HepG2 (cell line): ENCODE results near the gene FRMD3. TPM values are rescaled to one million over a fixed set of nuclear protein-coding genes. Genes with fewer than 3 reads are reported as not detected.

Experiments used
- ATAC-seq: fragments of 200-7000 bp; cut with Tn5 transposase; 3 replicates; pipeline ENCODE4 v1.9.1; 2020; ENCODE audit warnings: mild to moderate bottlenecking, moderate library complexity
- BruUV-seq: library from RNA; stranded (reverse); fragments of 400-500 nt; replicated peaks from 2 replicates; lab custom pipeline; 2021; lab: Mats Ljungman, UMichigan
- CTCF ChIA-PET: fragments of 300-600 bp; formaldehyde crosslinking; extraction: SDS; loops from one replicate; lab custom pipeline; 2021; ENCODE audit warnings: low total read pairs, inconsistent platforms, low intra/inter-chr PET ratio; lab: Yijun Ruan, JAX
- POLR2A ChIA-PET: fragments of 350-600 bp; sonication (Branson Sonifier 250); formaldehyde crosslinking; loops from one replicate; lab custom pipeline; 2020; ENCODE audit warnings: antibody characterized with exemption, inconsistent platforms; lab: Yijun Ruan, JAX
- DNase-seq: peaks from one replicate; pipeline ENCODE4 v3.0.0-alpha.2; 2015; ENCODE audit warnings: low spot score
- FAIRE-seq: peaks from 3 replicates; lab custom pipeline; 2011; peaks lifted over from hg19 to GRCh38; lab: Jason Lieb, UNC
- H2AFZ ChIP-seq: one replicate; pipeline ENCODE4 v1.6.1; 2011; ENCODE audit warnings: low read length, inconsistent platforms
- H3K27ac ChIP-seq: fragments of 300-600 bp; 3 replicates; pipeline ENCODE4 v1.8.0; 2011; ENCODE audit warnings: mixed run types, mild to moderate bottlenecking, mixed read lengths, low read length, inconsistent platforms; ENCODE audit not compliant: insufficient read depth; ENCODE audit errors: extremely low read length
- H3K27me3 ChIP-seq, 2 experiments: fragments of 200-600 bp in 1 of 2; 2 replicates in 1 of 2; 3 replicates in 1 of 2; pipeline versions ENCODE4 v1.6.0 to v1.8.0; 2011; ENCODE audit warnings: low read length in 2 of 2, mild to moderate bottlenecking in 2 of 2, moderate library complexity in 2 of 2, inconsistent platforms in 1 of 2; ENCODE audit not compliant: insufficient read depth in 2 of 2, control insufficient read depth in 1 of 2
- H3K36me3 ChIP-seq, 2 experiments: fragments of 200-600 bp in 1 of 2; replicated peaks in 1 of 2; 2 replicates in 1 of 2; 3 replicates in 1 of 2; pipeline versions ENCODE4 v1.5.1 to v1.8.0; 2011; ENCODE audit warnings: low read length in 2 of 2, inconsistent platforms in 1 of 2; ENCODE audit not compliant: insufficient read depth in 2 of 2, control insufficient read depth in 1 of 2
- H3K4me1 ChIP-seq: 2 replicates; pipeline ENCODE4 v1.5.1; 2012; ENCODE audit warnings: low read length, inconsistent platforms; ENCODE audit not compliant: insufficient read depth
- H3K4me2 ChIP-seq: 2 replicates; pipeline ENCODE4 v1.6.0; 2011; ENCODE audit warnings: low read depth, low read length, inconsistent platforms
- H3K4me3 ChIP-seq, 3 experiments: fragments of 200-600 bp in 1 of 3; sonication (generic), shearing (Covaris generic) in 1 of 3; replicated peaks in 1 of 3; 2 replicates each; pipeline ENCODE4 v1.5.1; 2011 to 2016; ENCODE audit warnings: low read length in 3 of 3, inconsistent platforms in 2 of 3, low read depth in 2 of 3, mild to moderate bottlenecking in 2 of 3, control low read depth in 1 of 3, mixed read lengths in 1 of 3; ENCODE audit not compliant: insufficient read depth in 1 of 3
- H3K79me2 ChIP-seq: one replicate; pipeline ENCODE4 v1.6.1; 2011; ENCODE audit warnings: low read length, inconsistent platforms; ENCODE audit not compliant: insufficient read depth
- H3K9ac ChIP-seq: 2 replicates; pipeline ENCODE4 v1.6.0; 2011; ENCODE audit warnings: mild to moderate bottlenecking, low read depth, low read length, inconsistent platforms; ENCODE audit not compliant: insufficient read depth
- H3K9me3 ChIP-seq: 2 replicates; pipeline ENCODE4 v1.5.1; 2012; ENCODE audit warnings: mild to moderate bottlenecking, low read length
- H4K20me1 ChIP-seq: 2 replicates; pipeline ENCODE4 v1.6.0; 2011; ENCODE audit warnings: inconsistent platforms, mild to moderate bottlenecking, low read length, moderate library complexity; ENCODE audit not compliant: insufficient read depth
- ATF7-NPFF ChIP-seq: sonication (generic); formaldehyde crosslinking; IDR thresholded peaks from 2 replicates; pipeline ENCODE4 v1.8.1; 2023; ENCODE audit warnings: mild to moderate bottlenecking, low read depth, missing genetic modification reagents, moderate library complexity
- ATM ChIP-seq: fragments of 450-650 bp; IDR thresholded peaks from 2 replicates; pipeline ENCODE4 v1.7.1; 2017; ENCODE audit warnings: mild to moderate bottlenecking, borderline replicate concordance
- ATRX ChIP-seq: sonication (generic); formaldehyde crosslinking; IDR thresholded peaks from 2 replicates; pipeline ENCODE4 v1.4.0; 2020; ENCODE audit warnings: missing genetic modification reagents, borderline replicate concordance
- JUN ChIP-seq: sonication (generic); formaldehyde crosslinking; IDR thresholded peaks from 2 replicates; pipeline ENCODE4 v1.4.0; 2020; ENCODE audit warnings: mild to moderate bottlenecking, missing genetic modification reagents
- JUNB ChIP-seq: sonication (generic); formaldehyde crosslinking; IDR thresholded peaks from 2 replicates; pipeline ENCODE4 v1.8.0; 2022; ENCODE audit warnings: missing genetic modification reagents, mild to moderate bottlenecking, borderline replicate concordance
- RORA ChIP-seq: sonication (generic); formaldehyde crosslinking; IDR thresholded peaks from 2 replicates; pipeline ENCODE4 v1.5.0; 2020; ENCODE audit warnings: mild to moderate bottlenecking, missing genetic modification reagents, moderate library complexity
- SPEN ChIP-seq: sonication (generic); formaldehyde crosslinking; IDR thresholded peaks from 2 replicates; pipeline ENCODE4 v1.5.1; 2020; ENCODE audit warnings: low read depth, mild to moderate bottlenecking, missing genetic modification reagents
- SUZ12 ChIP-seq: fragments of 150-350 bp; IDR thresholded peaks from 2 replicates; pipeline ENCODE4 v1.6.1; 2014; ENCODE audit warnings: low read depth, low read length
- YEATS4 ChIP-seq: sonication (generic); formaldehyde crosslinking; IDR thresholded peaks from 2 replicates; pipeline ENCODE4 v1.4.0; 2020; ENCODE audit warnings: missing genetic modification reagents, borderline replicate concordance
- ZKSCAN8 ChIP-seq: IDR thresholded peaks from 2 replicates; pipeline ENCODE4 v1.6.1; 2016; ENCODE audit warnings: borderline replicate concordance, missing genetic modification reagents, missing compliant biosample characterization
- ZNF205 ChIP-seq: IDR thresholded peaks from 2 replicates; pipeline ENCODE4 v1.6.1; 2018; ENCODE audit warnings: missing biosample characterization, missing genetic modification reagents
- ZNF317 ChIP-seq: sonication (generic); formaldehyde crosslinking; IDR thresholded peaks from 2 replicates; pipeline ENCODE4 v1.5.0; 2020; ENCODE audit warnings: mild to moderate bottlenecking, missing genetic modification reagents
- ZNF333 ChIP-seq: sonication (generic); formaldehyde crosslinking; IDR thresholded peaks from 2 replicates; pipeline ENCODE4 v1.4.0; 2020; ENCODE audit warnings: mild to moderate bottlenecking, missing genetic modification reagents, borderline replicate concordance
- ZNF44 ChIP-seq: sonication (generic); formaldehyde crosslinking; IDR thresholded peaks from 2 replicates; pipeline ENCODE4 v1.5.1; 2020; ENCODE audit warnings: mild to moderate bottlenecking, missing genetic modification reagents
- ZNF547 ChIP-seq: sonication (generic); formaldehyde crosslinking; IDR thresholded peaks from 2 replicates; pipeline ENCODE4 v1.5.1; 2020; ENCODE audit warnings: mild to moderate bottlenecking, missing genetic modification reagents
- ZNF674 ChIP-seq: sonication (generic); formaldehyde crosslinking; IDR thresholded peaks from 2 replicates; pipeline ENCODE4 v1.5.0; 2020; ENCODE audit warnings: low read depth, mild to moderate bottlenecking, missing genetic modification reagents
- WGBS: methylation state at CpG from one replicate; pipeline ENCODE4 v1.1.6; 2017; ENCODE audit warnings: low lambda C conversion rate; 5-methylcytosine and 5-hydroxymethylcytosine counted together
- in situ Hi-C: cut with HindIII; loops from 2 replicates; pipeline ENCODE4 v1.10.0; 2017; ENCODE audit warnings: low pct_unique_long_range_greater_than_20kb; ENCODE audit not compliant: extremely low pct_ligation_motif_present
- intact Hi-C: fragments of 100-400 bp; cut with micrococcal nuclease; formaldehyde crosslinking; loops from one replicate; pipeline ENCODE4 v1.10.0; 2022; ENCODE audit not compliant: unreplicated experiment
- polyA plus RNA-seq, 8 experiments: library from polyadenylated mRNA; depleted of rRNA in 3 of 8; stranded (reverse) in 7 of 8; unstranded in 1 of 8; fragments of >200 nt; fragmentation: Illumina TruSeq in 4 of 8; extraction: Trizol in 4 of 8; gene quantifications; 2 replicates each; pipeline versions ENCODE4 v1.2.1 to v1.2.3, GENCODE V29; 2011 to 2016; ENCODE audit warnings: low read depth in 4 of 8, missing spikeins in 1 of 8, mixed read lengths in 1 of 8; ENCODE audit not compliant: insufficient read depth in 1 of 8
- total RNA-seq, 5 experiments: library from RNA; depleted of rRNA; stranded (reverse); fragments of >200 nt; fragmentation: Illumina TruSeq; extraction: Trizol; gene quantifications; 2 replicates each; pipeline ENCODE4 v1.2.3, GENCODE V29; 2016; ENCODE audit warnings: low read depth in 1 of 5
- TF ChIP-seq, protein P1 (sequence below): sonication (generic); formaldehyde crosslinking; IDR thresholded peaks from 2 replicates; pipeline ENCODE4 v1.8.0; 2022; ENCODE audit warnings: missing genetic modification reagents, mild to moderate bottlenecking, borderline replicate concordance
- TF ChIP-seq, protein P2 (sequence below): sonication (generic); formaldehyde crosslinking; IDR thresholded peaks from 2 replicates; pipeline ENCODE4 v1.4.0; 2020; ENCODE audit warnings: missing genetic modification reagents, mild to moderate bottlenecking, borderline replicate concordance

Gene FRMD3
- total and polyA plus RNA-seq, 2 of the 13 experiments (the other 11 are each of a cell fraction or from before 2014, with no cell fraction given): 3.2 to 7.7 TPM

- no peak for FAIRE-seq
- no TSS peak for BruUV-seq
Measured at GRCh38 chr9:83466351-83466750, 71.8 kb downstream of the FRMD3 start.

DNA sequence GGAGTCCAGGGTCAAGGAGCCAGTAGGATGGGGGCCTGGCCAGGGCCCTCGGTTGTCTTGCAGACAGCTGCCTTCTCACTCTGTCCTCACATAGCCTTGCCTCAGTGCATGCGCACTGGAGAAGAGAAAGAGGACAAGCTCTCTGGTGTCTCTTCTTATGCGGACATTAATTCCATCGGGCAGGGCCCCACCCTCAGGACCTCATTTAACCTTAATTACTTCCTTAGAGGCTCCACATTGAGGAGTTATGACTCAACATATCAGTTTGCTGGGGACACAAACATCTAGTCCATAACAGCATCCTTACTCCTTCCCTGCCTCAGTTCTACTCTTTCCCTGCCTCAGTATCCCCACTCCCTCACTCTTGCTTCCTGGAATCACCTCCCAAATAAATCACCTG is 78.4 kb downstream of the FRMD3 start:
- Histone ChIP-seq H2AFZ (no peak overlapping the region), H3K27me3 (no peaks in the 10 kb centered on the region), H3K27ac (no peak overlapping the region), H4K20me1 (no peaks in the 10 kb centered on the region), H3K4me1 (no peaks in the 10 kb centered on the region), H3K36me3 (no peaks in the 10 kb centered on the region), H3K4me3 (no peak overlapping the region), H3K79me2 (peaks cover 3% of the 10 kb centered on the region), H3K9me3 (peaks cover 4% of the 10 kb centered on the region; the same call in 1 of the 2 replicates), H3K9ac (no peak overlapping the region), H3K4me2 (no peak overlapping the region)
- TF ChIP-seq ATF7-NPFF (CRISPR knock-in tag) (no peak), YEATS4 (CRISPR knock-in tag) (no peak), ZNF205 (CRISPR knock-in tag) (no peak), SPEN (CRISPR knock-in tag) (no peak), ZNF333 (no peak), ZNF317 (no peak), ATRX (no peak), ATM (no peak), JUNB (CRISPR knock-in tag) (no peak), RORA (CRISPR knock-in tag) (no peak), ZNF674 (CRISPR knock-in tag) (no peak), SUZ12 (no peak), ZKSCAN8 (no peak)
- TF ChIP-seq, protein P1, sequence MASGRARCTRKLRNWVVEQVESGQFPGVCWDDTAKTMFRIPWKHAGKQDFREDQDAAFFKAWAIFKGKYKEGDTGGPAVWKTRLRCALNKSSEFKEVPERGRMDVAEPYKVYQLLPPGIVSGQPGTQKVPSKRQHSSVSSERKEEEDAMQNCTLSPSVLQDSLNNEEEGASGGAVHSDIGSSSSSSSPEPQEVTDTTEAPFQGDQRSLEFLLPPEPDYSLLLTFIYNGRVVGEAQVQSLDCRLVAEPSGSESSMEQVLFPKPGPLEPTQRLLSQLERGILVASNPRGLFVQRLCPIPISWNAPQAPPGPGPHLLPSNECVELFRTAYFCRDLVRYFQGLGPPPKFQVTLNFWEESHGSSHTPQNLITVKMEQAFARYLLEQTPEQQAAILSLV (CRISPR knock-in tag): no peak
- TF ChIP-seq, protein P2, sequence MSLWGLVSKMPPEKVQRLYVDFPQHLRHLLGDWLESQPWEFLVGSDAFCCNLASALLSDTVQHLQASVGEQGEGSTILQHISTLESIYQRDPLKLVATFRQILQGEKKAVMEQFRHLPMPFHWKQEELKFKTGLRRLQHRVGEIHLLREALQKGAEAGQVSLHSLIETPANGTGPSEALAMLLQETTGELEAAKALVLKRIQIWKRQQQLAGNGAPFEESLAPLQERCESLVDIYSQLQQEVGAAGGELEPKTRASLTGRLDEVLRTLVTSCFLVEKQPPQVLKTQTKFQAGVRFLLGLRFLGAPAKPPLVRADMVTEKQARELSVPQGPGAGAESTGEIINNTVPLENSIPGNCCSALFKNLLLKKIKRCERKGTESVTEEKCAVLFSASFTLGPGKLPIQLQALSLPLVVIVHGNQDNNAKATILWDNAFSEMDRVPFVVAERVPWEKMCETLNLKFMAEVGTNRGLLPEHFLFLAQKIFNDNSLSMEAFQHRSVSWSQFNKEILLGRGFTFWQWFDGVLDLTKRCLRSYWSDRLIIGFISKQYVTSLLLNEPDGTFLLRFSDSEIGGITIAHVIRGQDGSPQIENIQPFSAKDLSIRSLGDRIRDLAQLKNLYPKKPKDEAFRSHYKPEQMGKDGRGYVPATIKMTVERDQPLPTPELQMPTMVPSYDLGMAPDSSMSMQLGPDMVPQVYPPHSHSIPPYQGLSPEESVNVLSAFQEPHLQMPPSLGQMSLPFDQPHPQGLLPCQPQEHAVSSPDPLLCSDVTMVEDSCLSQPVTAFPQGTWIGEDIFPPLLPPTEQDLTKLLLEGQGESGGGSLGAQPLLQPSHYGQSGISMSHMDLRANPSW (CRISPR knock-in tag): no peak
- ATAC-seq: no peak
- ChIA-PET POLR2A (no interaction called here), CTCF (no interaction called here)
- no peak for FAIRE-seq
- no TSS peak for BruUV-seq
- in situ Hi-C loops (no loop called here), intact Hi-C loops (no loop called here)
- 95% methylated on average over 3 of the region's 4 CpGs for WGBS
- no peak for DNase-seq

More at GRCh38 chr9:83466351-83466750, 71.8 kb downstream of the FRMD3 start:
- no peak overlapping the region for H3K4me2 ChIP-seq
- H3K27me3 ChIP-seq: no peaks in the 10 kb centered on the region
- DNase-seq (no peak), ATAC-seq (no peak)
- H3K36me3 ChIP-seq: no peaks in the 10 kb centered on the region
- H4K20me1 ChIP-seq: no peaks in the 10 kb centered on the region
- H3K9ac ChIP-seq: no peak overlapping the region
- in situ Hi-C loops: no loop called here
- TF ChIP-seq ZNF547 (CRISPR knock-in tag): no peak
- no peak for TF ChIP-seq ZNF44 (CRISPR knock-in tag)
- TF ChIP-seq JUN (CRISPR knock-in tag): no peak
- H3K4me1 ChIP-seq: peaks cover 29% of the 10 kb centered on the region
- ChIA-PET CTCF (no interaction called here), POLR2A (no interaction called here)
- H3K27ac ChIP-seq: no peak overlapping the region
- no peak overlapping the region for H2AFZ ChIP-seq
- intact Hi-C loops: no loop called here
- peaks cover 10% of the 10 kb centered on the region for H3K79me2 ChIP-seq
- H3K4me3 ChIP-seq: no peak overlapping the region
- H3K9me3 ChIP-seq: no peaks in the 10 kb centered on the region
- 94% methylated on average over 6 of the region's 6 CpGs for WGBS
